Chondrocyte (in vitro differentiated cells): ENCODE measurements around the gene SH3RF1. TPM values are rescaled to one million over a fixed set of nuclear protein-coding genes. Genes with fewer than 3 reads are reported as not detected.

Experiments
- DNase-seq: peaks from one replicate; pipeline ENCODE4 v3.0.0; 2021; ENCODE audit warnings: mixed read lengths, low spot score
- H3K27ac Mint-ChIP-seq: one replicate; pipeline ENCODE4 v1.8.0; 2021; ENCODE audit warnings: mild to moderate bottlenecking, moderate library complexity, mixed read lengths; ENCODE audit not compliant: unreplicated experiment
- H3K27me3 Mint-ChIP-seq: 2 replicates; pipeline ENCODE4 v1.8.0; 2021; ENCODE audit warnings: low read depth, mixed read lengths
- H3K36me3 Mint-ChIP-seq: 2 replicates; pipeline ENCODE4 v1.8.0; 2021; ENCODE audit warnings: low read depth, mixed read lengths
- H3K4me1 Mint-ChIP-seq: 2 replicates; pipeline ENCODE4 v1.8.0; 2021; ENCODE audit warnings: low read depth, mild to moderate bottlenecking, mixed read lengths
- H3K4me3 Mint-ChIP-seq: one replicate; pipeline ENCODE4 v1.8.0; 2021; ENCODE audit warnings: mild to moderate bottlenecking, moderate library complexity, mixed read lengths; ENCODE audit not compliant: unreplicated experiment
- H3K9me3 Mint-ChIP-seq: 2 replicates; pipeline ENCODE4 v1.8.0; 2021; ENCODE audit warnings: low read depth, mixed read lengths
- total RNA-seq: library from RNA; stranded (reverse); gene quantifications from 3 replicates; pipeline ENCODE4 v1.2.1, GENCODE V29; 2021
- TF ChIP-seq, protein P1 (sequence below): fragments of 200-600 bp; sonication (generic); IDR thresholded peaks from 2 replicates; pipeline ENCODE4 v1.5.0; 2021; ENCODE audit warnings: antibody characterized with exemption, mild to moderate bottlenecking, moderate library complexity

Gene SH3RF1
- total RNA-seq, 1 donor from 2014 or later: 25.2 TPM

- H3K9me3 Mint-ChIP-seq: peaks cover 5% of the 10 kb centered on the region
- H3K4me1 Mint-ChIP-seq: peaks cover 59% of the 10 kb centered on the region
- no peak for DNase-seq
- H3K27me3 Mint-ChIP-seq: no peaks in the 10 kb centered on the region
- peaks cover 9% of the 10 kb centered on the region for H3K36me3 Mint-ChIP-seq
- no peak overlapping the region for H3K4me3 Mint-ChIP-seq
- no peak overlapping the region for H3K27ac Mint-ChIP-seq
- TF ChIP-seq, protein P1, sequence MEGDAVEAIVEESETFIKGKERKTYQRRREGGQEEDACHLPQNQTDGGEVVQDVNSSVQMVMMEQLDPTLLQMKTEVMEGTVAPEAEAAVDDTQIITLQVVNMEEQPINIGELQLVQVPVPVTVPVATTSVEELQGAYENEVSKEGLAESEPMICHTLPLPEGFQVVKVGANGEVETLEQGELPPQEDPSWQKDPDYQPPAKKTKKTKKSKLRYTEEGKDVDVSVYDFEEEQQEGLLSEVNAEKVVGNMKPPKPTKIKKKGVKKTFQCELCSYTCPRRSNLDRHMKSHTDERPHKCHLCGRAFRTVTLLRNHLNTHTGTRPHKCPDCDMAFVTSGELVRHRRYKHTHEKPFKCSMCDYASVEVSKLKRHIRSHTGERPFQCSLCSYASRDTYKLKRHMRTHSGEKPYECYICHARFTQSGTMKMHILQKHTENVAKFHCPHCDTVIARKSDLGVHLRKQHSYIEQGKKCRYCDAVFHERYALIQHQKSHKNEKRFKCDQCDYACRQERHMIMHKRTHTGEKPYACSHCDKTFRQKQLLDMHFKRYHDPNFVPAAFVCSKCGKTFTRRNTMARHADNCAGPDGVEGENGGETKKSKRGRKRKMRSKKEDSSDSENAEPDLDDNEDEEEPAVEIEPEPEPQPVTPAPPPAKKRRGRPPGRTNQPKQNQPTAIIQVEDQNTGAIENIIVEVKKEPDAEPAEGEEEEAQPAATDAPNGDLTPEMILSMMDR: no peak
These were observed 62.2 kb downstream of the SH3RF1 start for GRCh38 chr4:169208516-169208915.

GRCh38 chr4:169208090-169208455, 62.7 kb downstream of the SH3RF1 start:
- no peak overlapping the region for H3K4me3 Mint-ChIP-seq
- no peak for DNase-seq
- H3K9me3 Mint-ChIP-seq: peaks cover under 1% of the 10 kb centered on the region
- peaks cover 5% of the 10 kb centered on the region for H3K36me3 Mint-ChIP-seq
- H3K27ac Mint-ChIP-seq: peak overlapping the region; percentile 23
- no peaks in the 10 kb centered on the region for H3K27me3 Mint-ChIP-seq
- TF ChIP-seq, protein P1: no peak
- H3K4me1 Mint-ChIP-seq: peaks cover 58% of the 10 kb centered on the region

DNA sequence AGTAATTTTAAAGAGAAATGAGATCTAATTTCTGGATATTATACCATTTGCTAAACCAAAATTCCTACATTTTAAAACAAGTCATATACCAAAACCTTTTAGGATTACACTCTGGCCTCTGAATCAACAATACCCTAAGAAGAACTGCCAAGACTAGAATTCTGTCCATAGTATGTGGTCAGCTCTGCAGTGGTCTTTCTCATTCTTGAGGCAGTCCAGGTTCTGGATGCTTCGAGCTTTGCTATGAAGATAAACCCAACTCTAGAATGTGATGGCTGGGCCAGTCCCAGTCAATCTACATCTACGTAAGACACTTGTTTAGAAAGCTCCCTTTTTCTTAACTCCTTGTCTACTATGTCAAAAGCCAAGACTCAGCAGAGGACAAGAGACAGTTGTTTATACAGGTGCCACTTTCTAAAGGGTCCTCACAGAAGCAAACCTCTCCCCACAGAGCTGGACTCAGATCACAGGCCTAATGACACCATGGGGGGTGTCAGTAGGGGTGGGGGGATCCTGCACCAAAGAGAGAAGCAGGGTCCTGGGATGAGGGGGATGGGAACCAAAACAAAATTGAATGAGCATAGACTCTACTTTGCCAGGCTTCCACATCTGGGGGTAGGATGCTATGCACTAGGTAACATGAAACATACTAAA, 63.2 kb downstream of the SH3RF1 start:
- no peak overlapping the region for H3K27ac Mint-ChIP-seq
- no peak overlapping the region for H3K4me3 Mint-ChIP-seq
- peaks cover 5% of the 10 kb centered on the region for H3K36me3 Mint-ChIP-seq
- H3K27me3 Mint-ChIP-seq: no peaks in the 10 kb centered on the region
- H3K4me1 Mint-ChIP-seq: peaks cover 54% of the 10 kb centered on the region
- TF ChIP-seq, protein P1: no peak
- no peaks in the 10 kb centered on the region for H3K9me3 Mint-ChIP-seq
- no peak for DNase-seq

- Mint-ChIP-seq H3K36me3 (peaks cover 5% of the 10 kb centered on the region), H3K27me3 (no peaks in the 10 kb centered on the region), H3K9me3 (no peaks in the 10 kb centered on the region), H3K4me3 (no peak overlapping the region), H3K4me1 (peaks cover 69% of the 10 kb centered on the region), H3K27ac (peak overlapping the region; percentile 49)
- DNase-seq: no peak
- TF ChIP-seq, protein P1: no peak
These were observed 65.0 kb downstream of the SH3RF1 start for GRCh38 chr4:169205744-169206080.

DNA sequence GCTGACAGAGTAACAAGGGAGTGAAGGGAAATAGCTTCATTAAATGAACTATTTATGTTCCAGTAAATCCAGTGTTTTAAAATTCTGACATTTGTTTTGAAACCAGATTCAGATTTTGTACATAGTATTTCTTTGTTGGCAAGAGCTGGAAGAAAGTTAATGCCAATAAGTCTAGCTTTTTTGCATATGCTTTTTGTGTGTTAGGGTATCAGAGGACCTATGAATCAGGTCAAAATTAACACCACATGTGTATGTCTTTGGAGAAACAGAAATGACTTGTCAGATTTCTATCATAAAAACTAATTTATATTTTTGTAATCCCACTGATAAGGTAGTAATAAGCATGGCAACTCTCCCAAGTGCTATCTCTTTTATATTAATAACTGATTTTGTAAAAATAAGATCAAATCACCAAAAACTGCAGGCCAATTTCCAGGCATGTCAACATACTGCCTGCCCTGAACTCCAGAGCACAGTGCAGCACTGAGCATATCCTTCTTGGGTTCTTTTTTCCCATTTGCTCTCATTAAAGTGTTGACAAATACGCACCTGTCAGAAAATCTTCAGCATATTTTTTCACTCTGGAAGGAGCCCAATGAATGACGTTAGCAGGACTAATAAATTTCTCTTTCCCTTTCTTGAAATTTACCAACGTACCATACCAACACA, 65.5 kb downstream of the SH3RF1 start:
- Mint-ChIP-seq H3K4me3 (no peak overlapping the region), H3K27me3 (no peaks in the 10 kb centered on the region), H3K36me3 (peaks cover 5% of the 10 kb centered on the region), H3K9me3 (no peaks in the 10 kb centered on the region), H3K4me1 (peaks cover 74% of the 10 kb centered on the region), H3K27ac (peak overlapping the region; percentile 49)
- TF ChIP-seq, protein P1: no peak
- DNase-seq: no peak
